ENCODE results near the gene SHB. TPM values are rescaled to one million over a fixed set of nuclear protein-coding genes. Genes with fewer than 3 reads are reported as not detected.
A peak's percentile ranks its signal among the peaks of the same experiment; 100 is the strongest.

SHB gene
- total and polyA plus RNA-seq, 2 donors (not counting 1 experiment from before 2014, with no cell fraction given): 9.9 to 13.9 TPM

DNA sequence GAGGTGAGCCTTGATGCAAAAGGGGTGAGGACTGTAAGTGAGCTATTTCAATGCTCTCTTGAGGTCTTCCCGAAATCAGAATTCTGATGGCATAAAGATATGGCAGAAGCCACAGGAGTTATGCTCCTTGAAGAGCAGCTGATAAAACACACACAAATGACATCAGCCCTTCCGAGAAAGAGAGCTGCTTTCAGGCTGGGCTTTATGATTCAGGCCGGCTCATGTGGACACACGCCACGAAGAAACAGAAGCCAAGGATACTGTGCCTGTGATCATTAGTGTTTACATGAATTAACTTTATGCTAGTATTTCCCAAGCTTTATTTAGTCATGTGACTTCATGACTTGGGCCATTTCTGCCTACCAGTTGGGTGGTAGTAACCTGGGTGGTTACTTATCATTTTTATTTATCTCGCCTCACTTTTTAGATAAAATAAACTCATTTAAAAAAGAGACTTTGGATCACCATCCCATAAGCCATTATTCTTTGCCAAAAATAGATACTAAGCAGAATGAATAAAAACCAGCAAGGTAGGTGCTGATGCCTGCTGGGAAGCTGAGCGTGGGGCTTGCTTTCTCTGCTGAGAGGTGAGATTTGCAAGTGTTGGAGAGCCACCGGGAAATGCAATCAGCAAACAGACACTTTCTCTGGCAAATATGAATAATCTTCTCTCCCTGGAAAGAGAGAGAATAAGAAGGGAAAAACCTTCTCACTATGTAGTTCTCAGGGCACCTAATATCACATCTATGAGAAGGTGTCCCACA lies 92.1 kb downstream of the SHB start:
- H3K4me2 ChIP-seq (ENCODE audit: extremely low read depth, insufficient read depth, low read length): peak overlapping the region; percentile 0
- peaks cover 3% of the 10 kb centered on the region for H3K4me1 ChIP-seq (ENCODE audit: control insufficient read depth, extremely low read depth, insufficient read depth, low read length)
- H3K9me3 ChIP-seq (ENCODE audit: control insufficient read depth, insufficient read depth, low read depth, low read length): no peaks in the 10 kb centered on the region
- H3K9ac ChIP-seq (ENCODE audit: insufficient read depth, low read length): no peak overlapping the region
- no peaks in the 10 kb centered on the region for H3K27me3 ChIP-seq (ENCODE audit: control insufficient read depth, insufficient read depth, low read length)
- H2AFZ ChIP-seq (ENCODE audit: low read length): no peak overlapping the region
- H3K79me2 ChIP-seq (ENCODE audit: control insufficient read depth, insufficient read depth, low read length): peaks cover 14% of the 10 kb centered on the region
- no peaks in the 10 kb centered on the region for H4K20me1 ChIP-seq (ENCODE audit: control insufficient read depth, extremely low read depth, insufficient read depth, low read length)
- peaks cover 4% of the 10 kb centered on the region for H3K36me3 ChIP-seq (ENCODE audit: control insufficient read depth, insufficient read depth, low read length)
- DNase-seq (ENCODE audit: low read depth in 2 of 2): peak; percentile 95 to 97
- no peak for TF ChIP-seq EZH2 (IDR thresholded peaks at IDR 0.05; ENCODE audit: low read length, missing control alignments)
- no peak for TF ChIP-seq CTCF (conservative IDR thresholded peaks at IDR 0.05 in 1 of 2, IDR thresholded peaks at IDR 0.05 in 1 of 2; ENCODE audit: low read depth in 1 of 2, low read length in 2 of 2)
- H3K27ac ChIP-seq (ENCODE audit: insufficient read depth, low read length): peak overlapping the region; percentile 68
- H3K4me3 ChIP-seq (replicated peaks in 1 of 4; ENCODE audit: control extremely low read depth in 1 of 4, insufficient read depth in 1 of 4, low read depth in 3 of 4, low read length in 4 of 4): no peak overlapping the region

- no peak overlapping the region for H3K9ac ChIP-seq (ENCODE audit: insufficient read depth, low read length)
- no peak overlapping the region for H3K4me3 ChIP-seq (replicated peaks in 1 of 4; ENCODE audit: control extremely low read depth in 1 of 4, insufficient read depth in 1 of 4, low read depth in 3 of 4, low read length in 4 of 4)
- no peaks in the 10 kb centered on the region for H4K20me1 ChIP-seq (ENCODE audit: control insufficient read depth, extremely low read depth, insufficient read depth, low read length)
- H3K9me3 ChIP-seq (ENCODE audit: control insufficient read depth, insufficient read depth, low read depth, low read length): no peaks in the 10 kb centered on the region
- TF ChIP-seq EZH2 (IDR thresholded peaks at IDR 0.05; ENCODE audit: low read length, missing control alignments): no peak
- no peak for TF ChIP-seq CTCF (conservative IDR thresholded peaks at IDR 0.05 in 1 of 2, IDR thresholded peaks at IDR 0.05 in 1 of 2; ENCODE audit: low read depth in 1 of 2, low read length in 2 of 2)
- no peaks in the 10 kb centered on the region for H3K27me3 ChIP-seq (ENCODE audit: control insufficient read depth, insufficient read depth, low read length)
- no peak overlapping the region for H2AFZ ChIP-seq (ENCODE audit: low read length)
- H3K4me2 ChIP-seq (ENCODE audit: extremely low read depth, insufficient read depth, low read length): no peak overlapping the region
- peaks cover 17% of the 10 kb centered on the region for H3K79me2 ChIP-seq (ENCODE audit: control insufficient read depth, insufficient read depth, low read length)
- peaks cover 3% of the 10 kb centered on the region for H3K4me1 ChIP-seq (ENCODE audit: control insufficient read depth, extremely low read depth, insufficient read depth, low read length)
- DNase-seq (ENCODE audit: low read depth in 2 of 2): no peak
- H3K27ac ChIP-seq (ENCODE audit: insufficient read depth, low read length): no peak overlapping the region
- H3K36me3 ChIP-seq (ENCODE audit: control insufficient read depth, insufficient read depth, low read length): peaks cover 7% of the 10 kb centered on the region
Measured at GRCh38 chr9:37975639-37976038, 93.4 kb downstream of the SHB start.

- Histone ChIP-seq H4K20me1 (ENCODE audit: control insufficient read depth, extremely low read depth, insufficient read depth, low read length) (no peaks in the 10 kb centered on the region), H2AFZ (ENCODE audit: low read length) (no peak overlapping the region), H3K9ac (ENCODE audit: insufficient read depth, low read length) (no peak overlapping the region), H3K4me3 (replicated peaks in 1 of 4; ENCODE audit: control extremely low read depth in 1 of 4, insufficient read depth in 1 of 4, low read depth in 3 of 4, low read length in 4 of 4) (no peak overlapping the region), H3K27ac (ENCODE audit: insufficient read depth, low read length) (peak overlapping the region; percentile 4), H3K36me3 (ENCODE audit: control insufficient read depth, insufficient read depth, low read length) (peaks cover 7% of the 10 kb centered on the region), H3K4me1 (ENCODE audit: control insufficient read depth, extremely low read depth, insufficient read depth, low read length) (peaks cover 3% of the 10 kb centered on the region), H3K27me3 (ENCODE audit: control insufficient read depth, insufficient read depth, low read length) (no peaks in the 10 kb centered on the region), H3K4me2 (ENCODE audit: extremely low read depth, insufficient read depth, low read length) (no peak overlapping the region), H3K79me2 (ENCODE audit: control insufficient read depth, insufficient read depth, low read length) (peaks cover 24% of the 10 kb centered on the region), H3K9me3 (ENCODE audit: control insufficient read depth, insufficient read depth, low read depth, low read length) (no peaks in the 10 kb centered on the region)
- TF ChIP-seq EZH2 (IDR thresholded peaks at IDR 0.05; ENCODE audit: low read length, missing control alignments) (no peak), CTCF (conservative IDR thresholded peaks at IDR 0.05 in 1 of 2, IDR thresholded peaks at IDR 0.05 in 1 of 2; ENCODE audit: low read depth in 1 of 2, low read length in 2 of 2) (no peak)
- DNase-seq (ENCODE audit: low read depth in 2 of 2): peak; percentile 54 to 88
Measured at GRCh38 chr9:37974506-37975173, 94.4 kb downstream of the SHB start.
